GM19372 (cell line): ENCODE results near the gene ITGAL.
"Not testable (repeated sequence)": the region's sequence is repeated elsewhere in the genome, so short reads cannot be mapped to it uniquely, and the experiment has no call there.

Experiments
- ATAC-seq: cut with Tn5 transposase; IDR thresholded peaks from one replicate; pipeline ENCODE4 v1.9.1; 2021; ENCODE audit warnings: mild to moderate bottlenecking, low read depth, moderate library complexity; ENCODE audit not compliant: unreplicated experiment

Gene ITGAL

DNA sequence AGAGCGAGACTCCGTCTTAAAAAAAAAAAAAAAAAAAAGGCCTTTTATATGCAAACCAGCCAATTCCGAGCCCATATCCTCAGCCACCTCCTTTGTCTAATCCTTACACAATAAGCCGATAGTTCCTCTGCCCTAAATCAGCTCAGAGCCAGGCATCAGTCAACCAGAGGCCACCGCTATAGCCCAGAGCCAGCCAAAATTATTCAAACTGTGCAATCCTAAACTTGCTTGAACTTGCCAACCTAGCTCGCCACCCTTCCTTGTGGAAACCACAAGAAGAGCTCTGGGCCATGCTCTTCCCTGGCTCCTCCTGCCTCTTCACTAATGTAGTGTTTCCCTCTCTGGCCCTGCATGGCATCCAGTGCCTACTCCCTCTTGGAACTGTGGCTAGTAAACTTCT, 17.7 kb downstream of the ITGAL start:
- ATAC-seq, result no peak

DNA sequence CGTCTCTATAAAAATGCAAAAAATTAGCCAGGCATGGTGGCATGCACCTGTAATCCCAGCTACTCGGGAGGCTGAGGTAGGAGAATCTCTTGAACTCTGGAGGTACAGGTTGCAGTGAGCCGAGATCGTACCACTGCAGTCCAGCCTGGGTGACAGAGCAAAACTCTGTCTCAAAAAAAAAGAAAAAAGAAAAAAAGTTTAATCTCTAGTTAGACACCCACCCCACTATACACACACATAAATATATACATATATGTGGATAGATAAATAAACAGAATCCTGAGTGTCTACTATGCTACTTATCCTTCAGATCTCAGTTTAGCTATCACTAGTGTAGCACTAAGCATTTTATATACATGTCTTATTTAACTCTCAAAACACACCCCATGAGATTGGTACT, 18.7 kb downstream of the ITGAL start:
- ATAC-seq, result no peak

DNA sequence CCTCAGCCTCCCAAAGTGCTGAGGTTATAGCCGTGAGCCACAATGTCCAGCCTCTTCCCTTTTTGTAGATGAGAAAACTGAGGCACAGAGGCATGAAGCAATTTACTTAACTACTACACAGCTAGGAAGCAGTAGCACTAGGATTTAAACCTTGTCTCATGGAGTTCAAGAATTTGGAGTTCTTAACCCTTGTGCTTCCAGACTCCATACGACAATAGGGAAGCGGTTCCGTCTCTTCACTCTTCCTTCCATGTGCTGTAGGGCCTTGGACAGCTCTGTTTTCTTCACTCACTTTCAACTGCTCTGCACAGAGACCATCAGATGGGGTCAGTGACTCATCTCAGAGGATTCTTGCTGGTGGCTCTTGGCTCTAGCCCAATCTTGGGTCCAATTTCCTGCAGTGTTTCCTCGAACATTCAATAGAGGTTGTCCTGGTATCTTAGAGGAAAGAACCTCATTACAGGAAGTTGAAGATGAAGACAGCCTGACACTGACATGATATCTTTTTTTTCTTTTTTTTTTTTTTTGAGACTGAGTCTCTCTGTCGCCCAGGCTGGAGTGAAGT, 19.3 kb downstream of the ITGAL start:
- no peak for ATAC-seq

DNA sequence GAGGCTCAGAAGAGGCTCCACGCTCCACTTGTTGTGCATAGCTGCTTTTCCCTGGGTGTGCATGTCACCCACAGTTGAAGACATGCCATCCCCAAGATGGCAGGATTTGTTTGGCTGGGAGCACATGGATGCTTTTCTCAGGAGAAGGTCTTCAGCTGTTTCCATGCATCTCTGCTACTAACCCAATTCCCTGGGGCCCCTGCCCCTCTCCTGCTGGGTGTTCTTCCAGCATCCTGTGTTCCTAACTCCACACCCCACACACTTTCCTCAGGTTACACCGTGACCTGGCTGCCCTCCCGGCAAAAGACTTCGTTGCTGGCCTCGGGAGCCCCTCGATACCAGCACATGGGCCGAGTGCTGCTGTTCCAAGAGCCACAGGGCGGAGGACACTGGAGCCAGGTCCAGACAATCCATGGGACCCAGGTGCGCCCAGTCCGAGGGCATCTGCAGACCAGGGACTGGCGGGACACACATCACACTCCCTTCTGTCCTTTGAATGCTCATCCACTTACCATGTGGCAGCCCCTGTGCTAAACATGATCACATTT, 21.5 kb downstream of the ITGAL start:
- no peak for ATAC-seq

DNA sequence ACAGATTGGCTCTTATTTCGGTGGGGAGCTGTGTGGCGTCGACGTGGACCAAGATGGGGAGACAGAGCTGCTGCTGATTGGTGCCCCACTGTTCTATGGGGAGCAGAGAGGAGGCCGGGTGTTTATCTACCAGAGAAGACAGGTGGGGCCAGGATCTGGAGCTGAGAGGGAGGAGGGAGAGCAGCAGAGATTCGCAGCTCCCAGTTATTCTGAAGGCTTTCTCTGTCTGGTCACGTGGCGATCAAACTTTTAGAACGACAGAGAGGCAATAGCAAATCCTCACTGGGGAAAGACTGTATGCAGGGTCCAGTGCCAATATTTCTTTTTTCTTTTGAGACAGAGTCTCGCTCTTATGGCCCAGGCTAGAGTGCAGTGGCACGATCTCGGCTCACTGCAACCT, 22.2 kb downstream of the ITGAL start:
- ATAC-seq, result no peak

DNA sequence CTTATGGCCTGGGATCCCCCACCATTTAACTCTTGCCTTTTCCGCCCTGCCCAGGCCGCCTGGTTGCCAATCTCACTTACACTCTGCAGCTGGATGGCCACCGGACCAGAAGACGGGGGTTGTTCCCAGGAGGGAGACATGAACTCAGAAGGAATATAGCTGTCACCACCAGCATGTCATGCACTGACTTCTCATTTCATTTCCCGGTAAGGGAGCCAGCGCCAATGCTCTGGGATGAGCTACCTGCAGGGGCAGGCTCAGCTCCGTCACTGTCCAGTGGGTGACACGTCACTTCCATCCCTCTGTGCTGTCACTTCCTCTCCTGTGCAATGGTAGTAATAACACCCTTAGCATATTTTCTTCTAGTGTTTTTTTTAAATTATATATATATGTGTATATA, 26.7 kb downstream of the ITGAL start:
- ATAC-seq, result no peak

DNA sequence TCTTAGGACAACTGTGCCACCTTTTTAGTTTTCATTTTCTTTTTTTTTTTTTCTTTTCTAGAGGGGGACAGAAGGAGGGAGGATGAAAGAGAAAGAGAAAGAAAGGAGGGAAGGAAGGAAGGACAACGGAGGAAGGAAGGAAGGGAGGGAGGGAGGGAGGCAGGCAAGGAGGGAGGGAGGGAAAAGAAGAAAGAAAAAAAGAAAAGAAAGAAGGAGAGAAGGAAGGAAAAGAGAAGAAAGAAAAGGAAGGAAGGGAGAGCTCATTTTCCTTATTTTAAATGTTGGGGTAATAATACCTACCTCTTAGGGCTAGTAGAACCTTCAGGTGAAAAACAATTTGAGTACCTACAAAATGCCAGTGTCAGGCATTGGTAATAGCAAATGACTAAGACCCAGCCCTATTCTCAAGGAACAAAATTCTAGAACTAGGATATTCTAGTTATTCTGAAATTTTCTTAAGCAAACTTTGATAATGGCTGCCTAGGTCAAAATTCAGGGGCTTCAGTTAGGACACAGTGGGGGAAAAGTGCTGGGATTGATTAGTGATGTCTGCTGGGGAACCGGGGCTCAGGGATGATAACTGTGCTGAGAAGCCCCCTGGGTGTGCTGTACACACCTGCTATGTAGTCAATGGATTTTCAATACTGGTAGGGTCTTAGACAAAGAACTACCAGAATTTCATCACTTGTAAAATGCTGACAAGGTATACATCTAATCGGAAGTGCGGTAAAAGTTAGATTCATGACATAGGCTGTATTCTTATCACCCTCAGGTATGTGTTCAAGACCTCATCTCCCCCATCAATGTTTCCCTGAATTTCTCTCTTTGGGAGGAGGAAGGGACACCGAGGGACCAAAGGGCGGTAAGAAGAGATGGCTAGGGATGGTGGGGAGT, 31.1 kb downstream of the ITGAL start:
- no peak for ATAC-seq

DNA sequence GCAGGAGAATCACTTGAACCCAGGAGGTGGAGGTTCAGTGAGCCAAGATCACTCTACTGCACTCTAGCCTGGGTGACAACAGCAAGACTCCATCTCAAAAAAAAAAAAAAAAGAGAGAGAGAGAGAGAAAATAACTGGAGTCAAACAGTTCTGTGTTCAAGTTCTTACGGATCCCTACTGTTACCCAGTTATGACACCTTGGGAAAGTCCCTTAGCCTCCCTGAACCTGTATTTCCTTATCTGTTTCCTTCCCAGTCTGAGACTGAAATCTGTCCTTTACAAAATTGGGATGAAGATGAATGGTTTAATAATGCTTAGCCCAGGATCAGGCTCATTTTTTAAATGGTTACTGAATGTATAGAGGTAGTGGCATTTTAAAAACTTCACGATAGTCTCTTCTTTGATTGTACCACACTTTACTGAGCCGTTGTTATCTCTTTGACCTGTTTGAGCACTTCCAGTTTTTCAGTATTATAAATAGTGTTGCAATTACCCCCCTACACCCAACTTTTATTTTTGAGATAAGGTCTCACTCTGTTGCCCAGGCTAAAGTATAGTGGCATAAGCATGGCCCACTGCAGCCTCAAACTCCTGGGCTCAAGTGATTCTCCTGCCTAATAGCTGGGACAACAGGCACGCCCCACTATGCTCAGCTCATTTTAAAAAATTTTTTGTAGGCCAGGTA, 36.7 kb downstream of the ITGAL start:
- no peak for ATAC-seq

DNA sequence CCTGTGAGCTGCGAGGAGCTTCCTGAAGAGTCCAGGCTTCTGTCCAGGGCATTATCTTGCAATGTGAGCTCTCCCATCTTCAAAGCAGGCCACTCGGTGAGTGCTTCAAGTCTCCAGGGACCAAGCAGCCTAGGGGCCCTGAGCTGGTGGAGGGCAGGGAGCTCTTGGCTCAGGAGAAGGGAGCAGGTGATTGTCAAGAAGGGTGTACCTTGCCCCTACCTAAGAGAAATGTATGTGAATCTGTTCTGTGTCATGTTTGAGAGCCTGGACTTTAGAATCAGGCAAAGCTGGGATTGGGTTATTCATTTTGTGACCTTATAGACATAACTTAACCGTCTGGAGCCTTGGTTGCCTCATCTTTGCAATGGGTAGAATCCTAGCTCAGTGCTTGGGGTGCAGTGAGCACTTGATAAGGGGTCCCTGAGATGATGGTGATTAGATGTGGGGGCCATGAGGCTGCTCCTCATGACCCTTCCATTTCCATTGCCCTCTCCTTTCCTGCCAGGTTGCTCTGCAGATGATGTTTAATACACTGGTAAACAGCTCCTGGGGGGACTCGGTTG, 37.9 kb downstream of the ITGAL start:
- no peak for ATAC-seq

DNA sequence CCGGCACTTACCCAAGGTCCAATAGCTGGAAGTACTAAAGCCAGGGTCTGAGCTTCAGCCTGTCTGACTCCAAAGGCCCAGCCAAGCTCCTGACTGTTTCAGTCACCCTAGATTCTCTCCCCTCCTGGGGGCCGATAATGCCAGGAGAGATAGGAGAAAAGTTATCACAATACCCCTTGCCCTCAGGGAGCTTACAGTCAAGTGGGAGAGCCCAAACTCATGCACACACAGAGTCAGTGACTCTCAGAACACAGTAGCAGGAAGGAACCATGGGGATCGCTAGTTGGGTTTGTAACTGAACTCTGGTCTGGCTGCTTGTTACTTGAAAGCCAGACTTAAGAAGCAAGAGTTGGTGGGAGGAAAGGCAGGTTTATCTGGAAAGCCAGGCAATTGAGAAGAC, 39.0 kb downstream of the ITGAL start:
- no peak for ATAC-seq

DNA sequence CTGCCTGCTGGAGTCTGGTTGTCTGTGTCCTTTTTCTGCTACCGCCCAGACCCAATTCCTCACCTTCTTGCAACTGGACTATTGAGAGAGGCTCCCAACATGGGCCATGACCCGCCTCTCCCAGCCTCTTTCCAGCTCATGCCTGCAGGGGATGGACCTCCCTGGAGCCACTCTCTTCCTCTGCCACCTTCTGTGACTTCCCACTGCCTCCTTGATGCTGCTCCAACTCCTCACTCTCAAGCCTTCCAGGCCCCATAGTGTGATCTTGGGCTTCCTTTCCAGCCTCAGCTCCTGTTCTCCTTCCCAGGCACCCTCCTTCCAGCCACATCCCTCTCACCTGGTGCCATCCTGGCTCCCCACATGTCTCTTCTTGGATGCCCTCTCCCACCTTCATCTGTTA, 42.7 kb downstream of the ITGAL start:
- no peak for ATAC-seq

DNA sequence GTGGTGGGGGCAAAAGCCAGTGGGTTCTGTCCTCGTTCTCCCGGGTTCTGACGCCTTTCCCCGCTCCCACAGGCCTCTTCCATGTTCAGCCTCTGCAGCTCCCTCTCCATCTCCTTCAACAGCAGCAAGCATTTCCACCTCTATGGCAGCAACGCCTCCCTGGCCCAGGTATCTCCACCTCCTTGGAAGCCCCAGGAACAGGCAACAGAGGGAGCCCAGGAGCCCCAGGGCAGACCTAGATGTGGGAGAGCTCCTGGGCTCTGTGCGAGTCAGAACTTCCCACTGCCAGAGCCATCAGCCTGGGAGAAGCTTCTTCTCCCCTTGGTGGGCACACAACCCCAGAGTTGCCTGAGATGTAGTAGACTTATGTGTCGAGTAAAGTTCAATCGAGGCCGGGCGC, 46.0 kb downstream of the ITGAL start:
- ATAC-seq, result no peak

DNA sequence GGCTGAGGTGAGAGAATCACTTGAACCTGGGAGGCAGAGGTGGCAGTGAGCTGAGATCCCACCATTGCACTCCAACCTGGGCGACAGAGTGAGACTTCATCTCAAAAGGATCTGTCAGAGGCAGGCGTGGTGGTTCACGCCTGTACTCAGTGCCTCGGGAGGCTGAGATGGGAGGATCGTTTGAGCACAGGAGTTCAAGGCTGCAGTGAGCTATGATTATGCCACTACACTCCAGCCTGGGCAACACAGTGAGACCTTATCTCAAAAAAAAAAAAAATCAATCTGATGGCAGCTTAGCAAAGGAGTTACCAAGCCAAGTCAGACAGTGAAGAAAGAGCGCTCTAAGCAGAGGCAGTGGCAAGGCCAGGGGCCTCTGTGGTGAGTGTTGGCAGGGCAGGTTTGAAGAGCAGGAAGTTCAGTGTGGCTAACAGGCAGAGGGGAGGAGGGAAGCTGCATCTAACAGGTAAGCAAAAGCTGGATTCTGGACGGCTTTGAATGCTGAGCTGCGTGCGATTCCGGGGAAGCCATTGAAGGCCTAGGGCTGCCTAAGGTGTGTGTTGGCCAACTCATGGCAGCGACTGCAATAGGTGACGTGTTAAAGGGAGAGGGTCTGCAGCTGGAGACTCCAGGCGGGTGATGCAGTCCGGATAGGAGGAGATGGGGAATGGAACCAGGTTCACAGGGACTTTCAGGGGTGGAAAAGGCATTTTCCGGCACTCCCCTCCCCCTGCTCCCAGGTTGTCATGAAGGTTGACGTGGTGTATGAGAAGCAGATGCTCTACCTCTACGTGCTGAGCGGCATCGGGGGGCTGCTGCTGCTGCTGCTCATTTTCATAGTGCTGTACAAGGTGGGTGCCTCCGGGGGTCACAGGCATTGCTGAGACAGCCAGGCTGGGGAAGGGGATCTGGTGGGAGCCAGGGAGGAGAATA, 46.8 kb downstream of the ITGAL start:
- ATAC-seq, result no peak

DNA sequence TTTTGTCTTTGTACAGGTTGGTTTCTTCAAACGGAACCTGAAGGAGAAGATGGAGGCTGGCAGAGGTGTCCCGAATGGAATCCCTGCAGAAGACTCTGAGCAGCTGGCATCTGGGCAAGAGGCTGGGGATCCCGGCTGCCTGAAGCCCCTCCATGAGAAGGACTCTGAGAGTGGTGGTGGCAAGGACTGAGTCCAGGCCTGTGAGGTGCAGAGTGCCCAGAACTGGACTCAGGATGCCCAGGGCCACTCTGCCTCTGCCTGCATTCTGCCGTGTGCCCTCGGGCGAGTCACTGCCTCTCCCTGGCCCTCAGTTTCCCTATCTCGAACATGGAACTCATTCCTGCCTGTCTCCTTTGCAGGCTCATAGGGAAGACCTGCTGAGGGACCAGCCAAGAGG, 48.9 kb downstream of the ITGAL start:
- no peak for ATAC-seq

DNA sequence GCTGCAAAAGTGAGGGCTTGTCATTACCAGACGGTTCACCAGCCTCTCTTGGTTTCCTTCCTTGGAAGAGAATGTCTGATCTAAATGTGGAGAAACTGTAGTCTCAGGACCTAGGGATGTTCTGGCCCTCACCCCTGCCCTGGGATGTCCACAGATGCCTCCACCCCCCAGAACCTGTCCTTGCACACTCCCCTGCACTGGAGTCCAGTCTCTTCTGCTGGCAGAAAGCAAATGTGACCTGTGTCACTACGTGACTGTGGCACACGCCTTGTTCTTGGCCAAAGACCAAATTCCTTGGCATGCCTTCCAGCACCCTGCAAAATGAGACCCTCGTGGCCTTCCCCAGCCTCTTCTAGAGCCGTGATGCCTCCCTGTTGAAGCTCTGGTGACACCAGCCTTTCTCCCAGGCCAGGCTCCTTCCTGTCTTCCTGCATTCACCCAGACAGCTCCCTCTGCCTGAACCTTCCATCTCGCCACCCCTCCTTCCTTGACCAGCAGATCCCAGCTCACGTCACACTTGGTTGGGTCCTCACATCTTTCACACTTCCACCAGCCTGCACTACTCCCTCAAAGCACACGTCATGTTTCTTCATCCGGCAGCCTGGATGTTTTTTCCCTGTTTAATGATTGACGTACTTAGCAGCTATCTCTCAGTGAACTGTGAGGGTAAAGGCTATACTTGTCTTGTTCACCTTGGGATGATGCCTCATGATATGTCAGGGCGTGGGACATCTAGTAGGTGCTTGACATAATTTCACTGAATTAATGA, 49.5 kb downstream of the ITGAL start:
- ATAC-seq, result no peak

DNA sequence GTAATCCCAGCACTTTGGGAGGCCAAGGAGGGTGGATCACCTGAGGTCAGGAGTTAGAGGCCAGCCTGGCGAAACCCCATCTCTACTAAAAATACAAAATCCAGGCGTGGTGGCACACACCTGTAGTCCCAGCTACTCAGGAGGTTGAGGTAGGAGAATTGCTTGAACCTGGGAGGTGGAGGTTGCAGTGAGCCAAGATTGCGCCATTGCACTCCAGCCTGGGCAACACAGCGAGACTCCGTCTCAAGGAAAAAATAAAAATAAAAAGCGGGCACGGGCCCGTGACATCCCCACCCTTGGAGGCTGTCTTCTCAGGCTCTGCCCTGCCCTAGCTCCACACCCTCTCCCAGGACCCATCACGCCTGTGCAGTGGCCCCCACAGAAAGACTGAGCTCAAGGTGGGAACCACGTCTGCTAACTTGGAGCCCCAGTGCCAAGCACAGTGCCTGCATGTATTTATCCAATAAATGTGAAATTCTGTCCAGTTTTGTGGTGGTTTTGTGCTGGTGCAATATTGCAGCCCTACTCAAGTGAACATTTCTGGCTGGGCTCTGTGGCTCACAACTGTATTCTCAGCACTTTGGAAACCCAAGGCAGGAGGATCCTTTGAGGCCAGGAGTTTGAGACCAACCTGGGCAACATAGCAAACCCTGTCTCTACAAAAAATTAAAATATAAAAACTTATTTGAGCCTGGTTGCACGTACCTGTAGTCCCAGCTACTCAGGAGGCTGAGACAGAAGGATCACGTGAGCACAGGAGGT, 50.3 kb downstream of the ITGAL start:
- ATAC-seq, result not testable (repeated sequence)

DNA sequence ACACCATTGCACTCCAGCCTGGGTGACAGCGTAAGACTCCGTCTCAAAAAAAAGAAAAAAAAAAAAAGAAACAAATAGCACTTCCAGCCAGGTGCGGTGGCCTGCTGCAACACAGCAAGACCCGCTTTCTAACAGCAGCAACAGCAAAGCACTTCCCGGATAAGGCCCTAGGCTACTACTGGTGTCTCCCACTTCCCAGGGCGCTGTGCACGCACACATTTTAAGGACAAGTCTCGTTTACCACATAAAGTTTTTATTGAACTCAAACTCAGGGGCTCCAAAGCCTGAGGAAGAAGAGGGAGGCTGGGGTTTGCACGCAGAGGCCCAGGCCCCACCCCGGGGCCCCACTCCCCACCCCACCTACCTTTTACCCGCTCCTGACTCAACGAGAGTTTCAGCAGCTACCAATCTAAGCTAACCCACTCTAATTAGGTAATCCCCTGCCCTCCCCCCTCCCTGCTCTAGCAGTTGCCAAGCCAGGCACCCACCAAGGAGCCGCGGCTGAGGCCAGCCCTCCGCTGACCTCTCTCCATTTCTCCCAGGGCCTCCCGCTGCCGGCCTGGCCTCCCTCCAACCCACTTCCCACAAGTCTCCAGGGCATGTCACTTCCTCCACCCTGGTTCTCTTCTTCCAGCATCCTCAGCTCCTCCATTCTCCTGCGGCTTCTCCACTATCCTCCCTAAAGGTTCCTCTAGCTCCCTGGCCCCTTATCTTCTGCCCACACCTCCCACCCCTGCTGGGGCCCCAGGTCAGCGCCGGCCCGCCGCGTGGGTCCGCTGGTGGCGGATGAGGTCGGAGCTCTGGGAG, 51.4 kb downstream of the ITGAL start:
- no peak for ATAC-seq
